B cell (primary cell): ENCODE data around the gene CHST11. TPM values are rescaled to one million over a fixed set of nuclear protein-coding genes. Genes with fewer than 3 reads are reported as not detected.

ENCODE experiments used
- ATAC-seq: fragments of 200-7000 bp; cut with Tn5 transposase; one replicate; pipeline ENCODE4 v1.10.0; 2021; ENCODE audit warnings: low read depth, mild to moderate bottlenecking, moderate number of reproducible peaks, moderate library complexity
- CTCF ChIA-PET: fragments of 350-600 bp; sonication (Branson Sonifier 250); formaldehyde crosslinking; loops from one replicate; lab custom pipeline; 2021; ENCODE audit warnings: antibody characterized with exemption, inconsistent platforms; lab: Charles Lee
- POLR2A ChIA-PET: fragments of 350-600 bp; sonication (Branson Sonifier 250); formaldehyde crosslinking; loops from one replicate; lab custom pipeline; 2021; ENCODE audit warnings: antibody characterized with exemption; lab: Charles Lee
- DNase-seq: peaks from one replicate; pipeline ENCODE4 v3.0.0; 2013
- H2AFZ ChIP-seq: 2 replicates; pipeline ENCODE4 v1.6.1; 2012; ENCODE audit warnings: mild to moderate bottlenecking, low read depth, low read length; ENCODE audit not compliant: insufficient read depth, poor library complexity, severe bottlenecking
- H3K27ac ChIP-seq, 2 donors: 1 replicate in 1 of 2; 2 replicates in 1 of 2; pipeline ENCODE4 v1.5.1; 2012 to 2013; ENCODE audit warnings: low read length in 2 of 2, mild to moderate bottlenecking in 2 of 2, moderate library complexity in 1 of 2
- H3K27me3 ChIP-seq, 4 experiments: fragments of 200-600 bp in 1 of 4; sonication (generic) in 1 of 4; replicated peaks in 1 of 4; 1 replicate in 2 of 4; 2 replicates in 2 of 4; pipeline versions ENCODE4 v1.6.1 to v1.7.0; 2013 to 2016; ENCODE audit warnings: low read length in 3 of 4, mild to moderate bottlenecking in 2 of 4, mixed read lengths in 1 of 4, moderate library complexity in 1 of 4; ENCODE audit not compliant: insufficient read depth in 4 of 4, control insufficient read depth in 3 of 4; ENCODE audit errors: control extremely low read depth in 1 of 4
- H3K36me3 ChIP-seq, 2 experiments: replicated peaks in 1 of 2; 1 replicate in 1 of 2; 2 replicates in 1 of 2; pipeline versions ENCODE4 v1.6.1 to v1.7.1; 2013; ENCODE audit warnings: low read length in 1 of 2; ENCODE audit not compliant: insufficient read depth in 2 of 2, control insufficient read depth in 1 of 2; ENCODE audit errors: control extremely low read depth in 1 of 2, extremely low read depth in 1 of 2
- H3K4me1 ChIP-seq, 2 donors: fragments of 200-600 bp in 1 of 2; sonication (generic) in 1 of 2; 1 replicate in 1 of 2; 2 replicates in 1 of 2; pipeline versions ENCODE4 v1.5.1 to v1.6.1; 2013 to 2017; ENCODE audit warnings: low read length in 2 of 2; ENCODE audit not compliant: control insufficient read depth in 2 of 2, insufficient read depth in 2 of 2
- H3K4me2 ChIP-seq: replicated peaks from 2 replicates; pipeline ENCODE3; 2012; ENCODE audit warnings: mild to moderate bottlenecking, low read depth, low read length; ENCODE audit not compliant: poor library complexity, severe bottlenecking
- H3K4me3 ChIP-seq, 5 experiments: fragments of 200-600 bp in 1 of 5; sonication (generic) in 1 of 5; 1 replicate in 3 of 5; 2 replicates in 2 of 5; pipeline versions ENCODE4 v1.5.1 to v1.7.0; 2011 to 2016; ENCODE audit warnings: low read length in 4 of 5, mild to moderate bottlenecking in 4 of 5, low read depth in 2 of 5, control low read depth in 1 of 5, moderate library complexity in 1 of 5; ENCODE audit not compliant: insufficient read depth in 1 of 5; ENCODE audit errors: control extremely low read depth in 1 of 5, extremely low read depth in 1 of 5
- H3K79me2 ChIP-seq: fragments of 200-600 bp; sonication (generic); one replicate; pipeline ENCODE4 v1.6.0; 2016; ENCODE audit warnings: low read length; ENCODE audit not compliant: control insufficient read depth, insufficient read depth
- H3K9ac ChIP-seq: fragments of 200-600 bp; sonication (generic); 2 replicates; pipeline ENCODE4 v1.6.1; 2017; ENCODE audit warnings: mild to moderate bottlenecking, low read length, moderate library complexity
- H3K9me3 ChIP-seq, 3 donors: one replicate each; pipeline versions ENCODE4 v1.6.1 to v1.7.1; 2013; ENCODE audit warnings: low read length in 2 of 3; ENCODE audit not compliant: control insufficient read depth in 2 of 3, insufficient read depth in 1 of 3; ENCODE audit errors: control extremely low read depth in 1 of 3
- H4K20me1 ChIP-seq: 2 replicates; pipeline ENCODE4 v1.6.0; 2012; ENCODE audit warnings: mild to moderate bottlenecking, low read length; ENCODE audit not compliant: insufficient read depth, control insufficient read depth, poor library complexity, severe bottlenecking
- H3K27ac Mint-ChIP-seq: one replicate; pipeline ENCODE4 v1.8.0; 2021; ENCODE audit warnings: mixed read lengths
- H3K27me3 Mint-ChIP-seq: one replicate; pipeline ENCODE4 v1.8.0; 2021; ENCODE audit warnings: mixed read lengths
- H3K4me1 Mint-ChIP-seq: one replicate; pipeline ENCODE4 v1.8.0; 2021; ENCODE audit warnings: mixed read lengths
- H3K4me3 Mint-ChIP-seq: one replicate; pipeline ENCODE4 v1.8.0; 2021; ENCODE audit warnings: mixed read lengths
- H3K9me3 Mint-ChIP-seq: one replicate; pipeline ENCODE4 v1.8.0; 2022; ENCODE audit warnings: mixed read lengths; ENCODE audit not compliant: insufficient read depth
- EZH2 ChIP-seq: IDR thresholded peaks from 2 replicates; pipeline ENCODE4 v1.6.1; 2012; ENCODE audit warnings: borderline replicate concordance, low read depth, mild to moderate bottlenecking, moderate library complexity, low read length; ENCODE audit not compliant: insufficient read depth, poor library complexity, severe bottlenecking
- WGBS: methylation state at CpG from one replicate; pipeline ENCODE4 v1.1.5; 2013; ENCODE audit warnings: missing lambda C conversion rate; ENCODE audit not compliant: insufficient coverage; 5-methylcytosine and 5-hydroxymethylcytosine counted together
- intact Hi-C: fragments of 100-400 bp; cut with micrococcal nuclease; formaldehyde crosslinking; loops from one replicate; pipeline ENCODE4 v1.10.0; 2022
- polyA plus RNA-seq: library from polyadenylated mRNA; depleted of rRNA; stranded (reverse); fragments of >200 nt; gene quantifications from 2 replicates; pipeline ENCODE4 v1.2.3, GENCODE V29; 2012
- total RNA-seq, 2 donors: library from RNA; stranded (reverse); fragments of 120-200 nt in 1 of 2; gene quantifications; 1 replicate in 1 of 2; 2 replicates in 1 of 2; pipeline versions ENCODE4 v1.2.3 to v1.2.4, GENCODE V29; 2013 to 2022
- TF ChIP-seq, protein P1 (sequence below): fragments of 200-600 bp; IDR thresholded peaks from one replicate; pipeline ENCODE4 v1.8.0; 2022; ENCODE audit warnings: antibody characterized with exemption, mild to moderate bottlenecking

Gene CHST11
- total and polyA plus RNA-seq, 2 donors (not counting 1 experiment from before 2014, with no cell fraction given), result 46.3 to 152 TPM

DNA sequence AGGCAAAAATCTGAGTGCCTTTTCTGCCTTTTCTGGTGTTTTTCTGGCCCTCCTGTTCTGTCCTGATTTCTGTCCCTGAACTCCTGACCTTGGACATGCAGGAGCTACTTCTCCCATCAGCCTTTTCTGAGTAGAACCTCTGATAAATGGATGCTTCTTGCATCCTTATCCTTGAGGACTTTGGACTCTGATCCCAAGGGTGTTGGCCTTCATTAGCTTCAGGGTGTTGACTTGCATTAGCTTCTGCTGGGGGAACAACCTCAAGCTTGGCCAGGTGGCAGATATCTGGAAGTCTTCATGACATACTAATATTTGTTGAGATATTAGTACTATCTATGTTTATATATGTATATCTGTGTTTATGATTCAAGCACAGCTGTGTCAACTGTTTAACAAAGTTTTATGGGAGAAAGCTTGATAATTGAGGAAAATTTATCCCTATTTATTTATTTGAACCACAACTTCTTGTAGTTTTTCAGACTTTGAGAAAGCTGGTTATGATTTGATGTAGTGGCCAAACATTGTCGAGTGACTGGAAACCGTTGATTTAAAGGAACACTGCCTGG is 124.3 kb downstream of the CHST11 start:
- H3K27me3 ChIP-seq, result no peaks in the 10 kb centered on the region
- TF ChIP-seq EZH2, result no peak
- TF ChIP-seq, protein P1, sequence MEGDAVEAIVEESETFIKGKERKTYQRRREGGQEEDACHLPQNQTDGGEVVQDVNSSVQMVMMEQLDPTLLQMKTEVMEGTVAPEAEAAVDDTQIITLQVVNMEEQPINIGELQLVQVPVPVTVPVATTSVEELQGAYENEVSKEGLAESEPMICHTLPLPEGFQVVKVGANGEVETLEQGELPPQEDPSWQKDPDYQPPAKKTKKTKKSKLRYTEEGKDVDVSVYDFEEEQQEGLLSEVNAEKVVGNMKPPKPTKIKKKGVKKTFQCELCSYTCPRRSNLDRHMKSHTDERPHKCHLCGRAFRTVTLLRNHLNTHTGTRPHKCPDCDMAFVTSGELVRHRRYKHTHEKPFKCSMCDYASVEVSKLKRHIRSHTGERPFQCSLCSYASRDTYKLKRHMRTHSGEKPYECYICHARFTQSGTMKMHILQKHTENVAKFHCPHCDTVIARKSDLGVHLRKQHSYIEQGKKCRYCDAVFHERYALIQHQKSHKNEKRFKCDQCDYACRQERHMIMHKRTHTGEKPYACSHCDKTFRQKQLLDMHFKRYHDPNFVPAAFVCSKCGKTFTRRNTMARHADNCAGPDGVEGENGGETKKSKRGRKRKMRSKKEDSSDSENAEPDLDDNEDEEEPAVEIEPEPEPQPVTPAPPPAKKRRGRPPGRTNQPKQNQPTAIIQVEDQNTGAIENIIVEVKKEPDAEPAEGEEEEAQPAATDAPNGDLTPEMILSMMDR, result no peak
- WGBS, result 94% methylated on average over 2 of the region's 2 CpGs
- no peak for DNase-seq
- POLR2A ChIA-PET, result interaction anchor here (0.6 to 1.0 kb wide), 2 partner anchors 10 to 63 kb away, joined by 3 read pairs; no protein-coding TSS in a partner anchor
- intact Hi-C loops, result loop anchor here (5.0 kb wide), 1 partner anchor 161 kb away; no protein-coding TSS in a partner anchor
- Mint-ChIP-seq H3K27me3 (no peaks in the 10 kb centered on the region), H3K27ac (peak overlapping the region; percentile 69), H3K9me3 (no peaks in the 10 kb centered on the region), H3K4me3 (peak overlapping the region; percentile 59), H3K4me1 (peaks cover 92% of the 10 kb centered on the region)
- peaks cover 80 to 81% of the 10 kb centered on the region in 2 donors for H3K4me1 ChIP-seq
- H3K79me2 ChIP-seq, result peaks cover 98% of the 10 kb centered on the region
- CTCF ChIA-PET, result interaction anchor here (0.7 to 3.5 kb wide), 4 partner anchors 18 to 199 kb away, joined by 3 to 14 read pairs (median 4); no protein-coding TSS in a partner anchor
- peaks cover 0 to 4% of the 10 kb centered on the region in 2 experiments for H3K36me3 ChIP-seq
- peak overlapping the region in 1 of 2 donors; percentile 60 for H3K27ac ChIP-seq
- H3K9ac ChIP-seq, result no peak overlapping the region
- ATAC-seq, result no peak
- H3K4me2 ChIP-seq, result peak overlapping the region; percentile 70
- no peaks in the 10 kb centered on the region for H4K20me1 ChIP-seq
- H2AFZ ChIP-seq, result no peak overlapping the region
- no peaks in the 10 kb centered on the region for H3K9me3 ChIP-seq
- no peak overlapping the region for H3K4me3 ChIP-seq

DNA sequence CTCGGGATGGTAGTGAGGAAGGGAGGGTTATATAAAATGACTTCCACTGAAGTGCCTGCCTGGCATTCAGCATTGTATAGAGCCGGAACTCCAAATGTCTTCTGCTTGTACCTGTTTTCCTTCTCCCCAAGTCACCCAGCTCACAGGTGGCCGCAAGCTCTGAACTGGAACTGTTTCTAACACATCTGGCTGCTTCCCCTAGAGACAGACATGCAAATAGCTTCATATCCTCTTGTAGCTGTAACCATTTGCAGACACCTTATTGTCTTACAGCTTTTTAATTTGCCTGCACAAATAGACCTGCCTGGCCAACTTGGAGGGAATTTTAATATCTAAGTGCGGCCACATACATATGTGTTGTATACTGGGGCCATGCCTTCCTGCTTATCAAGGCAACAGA is 126.0 kb downstream of the CHST11 start:
- H3K79me2 ChIP-seq, result peaks cover 98% of the 10 kb centered on the region
- 3% methylated on average over 3 of the region's 4 CpGs for WGBS

More for the DNA sequence above, 126.0 kb downstream of the CHST11 start:
- peak overlapping the region in 3 of 5 experiments; percentile 4 to 30 (median 26) for H3K4me3 ChIP-seq
- POLR2A ChIA-PET, result interaction anchor here (0.5 to 1.8 kb wide), 7 partner anchors 8 to 137 kb away, joined by 3 to 7 read pairs (median 4); no protein-coding TSS in a partner anchor
- H3K4me2 ChIP-seq, result peak overlapping the region; percentile 70
- Mint-ChIP-seq H3K27ac (peak overlapping the region; percentile 69), H3K27me3 (no peaks in the 10 kb centered on the region), H3K4me1 (peaks cover 88% of the 10 kb centered on the region), H3K4me3 (peak overlapping the region; percentile 59), H3K9me3 (no peaks in the 10 kb centered on the region)
- intact Hi-C loops, result loop anchor here (1.0 to 5.0 kb wide), 7 partner anchors 11 to 160 kb away; partner anchors contain the start of gene CHST11
- DNase-seq (peak; percentile 90), ATAC-seq (peak; percentile 91)
- H3K27ac ChIP-seq, result peak overlapping the region; percentile 72 to 93
- peak overlapping the region; percentile 35 for H3K9ac ChIP-seq
- no peak overlapping the region for H2AFZ ChIP-seq
- H3K4me1 ChIP-seq, result peaks cover 75 to 80% of the 10 kb centered on the region in 2 donors
- CTCF ChIA-PET, result interaction anchor here (0.9 to 1.9 kb wide), 12 partner anchors 11 to 208 kb away, joined by 3 to 11 read pairs (median 5); partner anchors contain the start of gene CHST11
- TF ChIP-seq, protein P1, result no peak
- no peak for TF ChIP-seq EZH2
- no peaks in the 10 kb centered on the region for H3K27me3 ChIP-seq
- no peaks in the 10 kb centered on the region for H3K9me3 ChIP-seq
- no peaks in the 10 kb centered on the region for H4K20me1 ChIP-seq
- peaks cover 0 to 4% of the 10 kb centered on the region in 2 experiments for H3K36me3 ChIP-seq
